Measurements from ENCODE around the gene ZNF469. TPM values are rescaled to one million over a fixed set of nuclear protein-coding genes. Genes with fewer than 3 reads are reported as not detected.

Gene ZNF469
- total RNA-seq, 1 donor from 2014 or later = 0.66 TPM

DNA sequence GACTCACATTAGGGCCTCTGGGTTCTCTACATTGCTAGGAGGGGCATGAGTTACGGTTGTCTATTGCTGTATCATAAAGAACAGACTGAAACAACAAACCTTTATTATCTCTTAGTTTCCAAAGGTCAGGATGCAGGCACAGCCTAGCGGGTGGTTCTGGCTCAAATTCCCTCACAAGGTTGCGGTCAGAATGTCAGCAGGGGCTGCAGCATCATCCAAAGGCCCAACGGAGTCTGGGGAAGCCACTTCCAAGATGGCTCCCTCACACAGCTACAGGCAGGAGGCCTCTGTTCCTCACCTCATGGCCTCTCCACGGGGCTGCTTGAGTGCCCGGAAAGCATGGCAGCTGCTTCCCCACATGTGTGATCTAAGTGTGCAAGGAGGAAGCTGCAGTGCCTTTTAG, 40.7 kb downstream of the ZNF469 start:
- intact Hi-C loops (cut with micrococcal nuclease) = no loop called here

GRCh38 chr16:88424587-88425235, 42.0 kb downstream of the ZNF469 start:
- intact Hi-C loops (cut with micrococcal nuclease) = no loop called here

DNA sequence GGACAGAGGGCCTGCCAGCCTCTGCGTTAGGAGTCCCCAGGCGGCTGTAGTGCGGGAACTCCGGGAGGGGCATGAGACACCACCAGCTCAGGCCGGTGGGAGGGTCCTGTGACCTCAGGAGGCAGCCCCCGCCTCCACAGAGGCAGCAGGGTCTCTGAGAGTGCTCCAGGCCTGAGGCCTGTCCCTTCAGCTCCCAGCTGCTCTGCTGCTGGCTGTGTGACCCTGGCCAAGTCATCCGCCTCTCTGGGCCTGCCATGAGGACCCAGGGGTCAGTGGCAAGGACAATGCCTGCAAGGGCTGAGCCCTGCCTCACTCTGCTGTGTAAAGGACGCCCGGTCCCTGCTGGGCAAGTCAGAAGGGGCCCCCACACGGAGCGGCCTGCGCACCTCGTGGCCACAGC, 43.3 kb downstream of the ZNF469 start:
- intact Hi-C loops (cut with micrococcal nuclease) = no loop called here

DNA sequence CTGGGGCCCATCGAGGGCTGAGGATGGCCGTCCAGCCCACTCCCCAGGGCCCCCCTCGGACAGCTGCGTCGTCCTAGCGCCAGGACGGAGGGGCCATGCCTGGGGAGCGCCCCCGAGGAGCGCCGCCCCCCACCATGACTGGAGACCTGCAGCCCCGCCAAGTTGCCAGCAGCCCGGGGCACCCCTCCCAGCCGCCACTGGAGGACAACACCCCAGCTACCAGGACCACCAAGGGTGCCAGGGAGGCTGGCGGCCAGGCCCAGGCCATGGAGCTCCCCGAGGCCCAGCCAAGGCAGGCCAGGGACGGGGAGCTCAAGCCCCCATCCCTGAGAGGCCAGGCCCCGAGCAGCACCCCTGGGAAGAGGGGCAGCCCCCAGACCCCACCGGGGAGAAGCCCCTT, 44.6 kb downstream of the ZNF469 start:
- intact Hi-C loops (cut with micrococcal nuclease) = no loop called here

- intact Hi-C loops (cut with micrococcal nuclease) = no loop called here
Observed at GRCh38 chr16:88428156-88428555, 45.4 kb downstream of the ZNF469 start.

DNA sequence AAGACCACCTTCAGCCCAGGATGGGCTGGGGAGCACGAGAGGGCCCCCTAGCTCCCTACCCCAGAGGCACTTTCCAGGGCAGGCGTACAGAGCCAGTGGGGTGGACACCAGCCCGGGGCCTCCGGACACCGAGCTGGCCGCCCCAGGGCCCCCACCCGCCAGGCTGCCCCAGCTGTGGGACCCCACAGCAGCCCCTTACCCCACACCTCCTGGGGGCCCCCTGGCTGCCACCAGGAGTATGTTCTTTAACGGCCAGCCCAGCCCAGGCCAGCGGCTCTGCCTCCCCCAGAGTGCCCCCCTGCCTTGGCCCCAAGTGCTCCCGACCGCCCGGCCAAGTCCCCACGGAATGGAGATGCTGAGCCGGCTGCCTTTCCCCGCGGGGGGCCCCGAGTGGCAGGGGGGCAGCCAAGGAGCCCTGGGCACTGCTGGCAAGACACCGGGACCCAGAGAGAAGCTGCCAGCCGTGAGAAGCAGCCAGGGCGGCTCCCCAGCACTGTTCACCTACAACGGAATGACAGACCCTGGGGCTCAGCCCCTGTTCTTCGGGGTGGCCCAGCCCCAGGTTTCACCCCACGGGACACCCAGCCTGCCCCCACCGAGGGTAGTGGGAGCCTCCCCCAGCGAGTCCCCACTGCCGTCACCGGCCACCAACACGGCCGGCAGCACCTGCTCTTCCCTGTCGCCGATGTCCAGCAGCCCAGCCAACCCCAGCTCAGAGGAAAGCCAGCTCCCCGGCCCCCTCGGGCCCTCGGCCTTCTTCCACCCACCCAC, 46.0 kb downstream of the ZNF469 start:
- intact Hi-C loops (cut with micrococcal nuclease) = no loop called here

GRCh38 chr16:88429387-88430184, 46.8 kb downstream of the ZNF469 start:
- intact Hi-C loops (cut with micrococcal nuclease) = no loop called here

- intact Hi-C loops (cut with micrococcal nuclease) = no loop called here
Observed at GRCh38 chr16:88430185-88430523, 47.4 kb downstream of the ZNF469 start.

DNA sequence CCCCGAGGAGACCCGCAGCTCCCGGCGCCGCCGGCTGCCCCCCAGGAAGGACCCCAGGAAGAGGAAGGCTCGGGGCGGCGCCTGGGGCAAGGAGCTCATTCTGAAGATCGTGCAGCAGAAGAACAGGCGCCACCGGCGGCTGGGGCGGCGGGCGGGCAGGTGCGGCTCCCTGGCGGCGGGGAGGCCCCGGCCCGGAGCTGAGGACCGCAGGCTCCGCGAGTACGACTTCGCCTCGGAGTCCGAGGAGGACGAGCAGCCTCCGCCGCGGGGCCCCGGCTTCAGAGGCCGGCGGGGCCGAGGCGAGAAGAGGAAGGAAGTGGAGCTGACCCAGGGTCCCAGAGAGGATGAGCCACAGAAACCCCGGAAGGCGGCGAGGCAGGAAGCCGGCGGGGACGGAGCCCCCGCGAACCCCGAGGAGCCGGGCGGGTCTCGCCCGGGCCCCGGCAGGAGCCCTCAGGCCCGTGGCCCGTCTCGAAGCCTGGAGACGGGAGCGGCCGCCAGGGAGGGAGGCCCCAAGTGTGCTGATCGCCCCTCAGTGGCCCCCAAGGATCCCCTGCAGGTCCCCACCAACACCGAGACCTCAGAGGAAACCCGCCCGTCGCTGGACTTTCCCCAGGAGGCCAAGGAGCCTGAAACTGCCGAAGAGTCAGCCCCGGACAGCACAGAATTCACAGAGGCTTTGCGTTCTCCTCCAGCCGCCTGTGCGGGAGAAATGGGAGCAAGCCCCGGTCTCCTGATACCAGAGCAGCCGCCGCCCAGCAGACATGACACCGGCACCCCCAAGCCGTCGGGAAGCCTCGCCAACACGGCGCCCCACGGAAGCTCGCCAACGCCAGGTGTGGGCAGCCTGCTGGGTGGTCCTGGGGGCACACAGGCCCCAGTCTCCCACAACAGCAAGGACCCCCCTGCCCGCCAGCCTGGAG, 48.0 kb downstream of the ZNF469 start:
- intact Hi-C loops (cut with micrococcal nuclease) = no loop called here

- intact Hi-C loops (cut with micrococcal nuclease) = no loop called here
Observed at GRCh38 chr16:88431651-88432050, 48.9 kb downstream of the ZNF469 start.

GRCh38 chr16:88432174-88432573, 49.4 kb downstream of the ZNF469 start:
- intact Hi-C loops (cut with micrococcal nuclease) = no loop called here

Other genes with a start within 250 kb of the ZNF469 start
- gene ZFPM1, start 70.3 kb downstream of the ZNF469 start, total RNA-seq = 11.6 and 14.0 TPM in 2 replicates
- 92.9 and 99.6 TPM in 2 replicates for gene ZC3H18, start 187.4 kb downstream of the ZNF469 start, total RNA-seq

All from T-helper 1 cell treated with Interleukin-12 subunit alpha and Interleukin-12 subunit beta and Interleukin-4 antibody, amounts not matched to agents 30 ng/mL and 1 ng/mL, for 36 hours (primary cell).